Endothelial cell of umbilical vein (primary cell): ENCODE measurements around the gene ANKRD63. TPM values are rescaled to one million over a fixed set of nuclear protein-coding genes. Genes with fewer than 3 reads are reported as not detected.

Experiments used
- BruUV-seq: library from RNA; stranded (reverse); fragments of 400-500 nt; replicated peaks from 2 replicates; lab custom pipeline; 2021; lab: Mats Ljungman, UMichigan
- CTCF ChIA-PET: fragments of 300-600, 350-600 bp; sonication (Branson Sonifier 250); formaldehyde crosslinking; loops from one replicate; lab custom pipeline; 2021; ENCODE audit warnings: antibody characterized with exemption, inconsistent platforms; lab: Charles Lee
- POLR2A ChIA-PET: fragments of 300-600, 350-600 bp; sonication (Branson Sonifier 250); formaldehyde crosslinking; loops from one replicate; lab custom pipeline; 2021; ENCODE audit warnings: antibody characterized with exemption, inconsistent platforms; lab: Charles Lee
- DNase-seq: peaks from one replicate; pipeline ENCODE4 v3.0.0-alpha.2; 2011; ENCODE audit warnings: low read depth, low spot score
- FAIRE-seq: peaks from 2 replicates; lab custom pipeline; 2011; peaks lifted over from hg19 to GRCh38; lab: Jason Lieb, UNC
- H2AFZ ChIP-seq: 2 replicates; pipeline ENCODE4 v1.6.0; 2012; ENCODE audit warnings: low read depth, low read length, control low read depth, inconsistent platforms
- H3K27ac ChIP-seq: 2 replicates; pipeline ENCODE4 v1.5.1; 2011; ENCODE audit warnings: low read depth, mild to moderate bottlenecking, control low read depth, low read length, moderate library complexity; ENCODE audit not compliant: insufficient read depth
- H3K27me3 ChIP-seq, 2 experiments: 2 replicates each; pipeline versions ENCODE4 v1.6.0 to v1.6.1; 2011; ENCODE audit warnings: low read length in 2 of 2, mixed read lengths in 1 of 2; ENCODE audit not compliant: control insufficient read depth in 2 of 2, insufficient read depth in 2 of 2
- H3K36me3 ChIP-seq, 2 experiments: 2 replicates in 1 of 2; 3 replicates in 1 of 2; pipeline ENCODE4 v1.5.1; 2011; ENCODE audit warnings: low read length in 2 of 2, mild to moderate bottlenecking in 1 of 2, moderate library complexity in 1 of 2; ENCODE audit not compliant: control insufficient read depth in 2 of 2, insufficient read depth in 2 of 2; ENCODE audit errors: extremely low read depth in 1 of 2
- H3K4me1 ChIP-seq: 3 replicates; pipeline ENCODE4 v1.5.1; 2011; ENCODE audit warnings: mild to moderate bottlenecking, low read length; ENCODE audit not compliant: control insufficient read depth, insufficient read depth; ENCODE audit errors: extremely low read depth
- H3K4me2 ChIP-seq: 2 replicates; pipeline ENCODE4 v1.6.1; 2011; ENCODE audit warnings: low read length, control low read depth, mixed read lengths; ENCODE audit not compliant: insufficient read depth
- H3K4me3 ChIP-seq, 3 experiments: fragments of 200-600 bp in 1 of 3; sonication (generic), shearing (Covaris generic) in 1 of 3; replicated peaks in 1 of 3; 2 replicates each; pipeline ENCODE4 v1.5.1; 2011 to 2016; ENCODE audit warnings: control low read depth in 3 of 3, low read length in 3 of 3, mild to moderate bottlenecking in 2 of 3, inconsistent platforms in 1 of 3, low read depth in 1 of 3, moderate library complexity in 1 of 3; ENCODE audit not compliant: insufficient read depth in 1 of 3
- H3K79me2 ChIP-seq: 2 replicates; pipeline ENCODE4 v1.6.0; 2012; ENCODE audit warnings: low read length, inconsistent platforms; ENCODE audit not compliant: control insufficient read depth, insufficient read depth
- H3K9ac ChIP-seq: replicated peaks from 2 replicates; pipeline ENCODE3; 2011; ENCODE audit warnings: low read length, control low read depth; ENCODE audit not compliant: insufficient read depth; ENCODE audit errors: extremely low read depth
- H3K9me1 ChIP-seq: replicated peaks from 3 replicates; pipeline ENCODE4 v1.6.0; 2011; ENCODE audit warnings: mild to moderate bottlenecking, low read length; ENCODE audit not compliant: control insufficient read depth, insufficient read depth; ENCODE audit errors: extremely low read depth
- H3K9me3 ChIP-seq: replicated peaks from 2 replicates; pipeline ENCODE4 v1.5.1; 2012; ENCODE audit warnings: low read length, inconsistent platforms; ENCODE audit not compliant: control insufficient read depth, insufficient read depth
- H4K20me1 ChIP-seq: replicated peaks from 2 replicates; pipeline ENCODE3; 2011; ENCODE audit warnings: mild to moderate bottlenecking, low read length; ENCODE audit not compliant: control insufficient read depth, insufficient read depth; ENCODE audit errors: extremely low read depth
- EZH2 ChIP-seq: IDR thresholded peaks from 2 replicates; pipeline ENCODE4 v1.6.1; 2012; ENCODE audit warnings: borderline replicate concordance, low read depth, mild to moderate bottlenecking, moderate library complexity, low read length, inconsistent platforms; ENCODE audit not compliant: severe bottlenecking
- FOS ChIP-seq: IDR thresholded peaks from 2 replicates; pipeline ENCODE4 v1.6.1; 2011; ENCODE audit warnings: mild to moderate bottlenecking, low read length, moderate library complexity, borderline replicate concordance; ENCODE audit not compliant: insufficient read depth
- GATA2 ChIP-seq: IDR thresholded peaks from 2 replicates; pipeline ENCODE4 v1.7.0; 2011; ENCODE audit warnings: low read depth, mild to moderate bottlenecking, moderate library complexity, mixed read lengths, low read length; ENCODE audit not compliant: insufficient read length, insufficient read depth
- JUN ChIP-seq: IDR thresholded peaks from 2 replicates; pipeline ENCODE4 v1.6.1; 2011; ENCODE audit warnings: borderline replicate concordance, low read depth; ENCODE audit not compliant: insufficient read length, insufficient read depth
- MYC ChIP-seq: IDR thresholded peaks from one replicate; pipeline ENCODE4 v1.6.1; 2011; ENCODE audit warnings: mild to moderate bottlenecking, low read depth, low read length
- POLR2A ChIP-seq: IDR thresholded peaks from 2 replicates; pipeline ENCODE4 v1.6.1; 2012; ENCODE audit warnings: low read depth, mild to moderate bottlenecking, control low read depth, low read length
- POLR2AphosphoS5 ChIP-seq: IDR thresholded peaks from 2 replicates; pipeline ENCODE4 v1.6.1; 2012; ENCODE audit warnings: low read depth, mild to moderate bottlenecking, control low read depth, low read length, moderate library complexity; ENCODE audit not compliant: insufficient read depth
- dilution Hi-C: fragments of 300-500 bp; cut with MboI; formaldehyde crosslinking; loops from one replicate; pipeline ENCODE4 v1.15.0; 2019; ENCODE audit warnings: low sequenced_read_pairs; ENCODE audit not compliant: extremely low pct_ligation_motif_present
- intact Hi-C: fragments of 100-400 bp; cut with micrococcal nuclease; formaldehyde crosslinking; loops from one replicate; pipeline ENCODE4 v1.10.0; 2022
- polyA plus RNA-seq, 4 experiments: library from polyadenylated mRNA; depleted of rRNA in 3 of 4; stranded (reverse) in 3 of 4; unstranded in 1 of 4; fragments of >200 nt; gene quantifications; 2 replicates each; pipeline versions ENCODE4 v1.2.1 to v1.2.3, GENCODE V29; 2011 to 2012; ENCODE audit warnings: missing spikeins in 1 of 4
- total RNA-seq: library from RNA; stranded (reverse); gene quantifications from 2 replicates; pipeline ENCODE4 v1.2.3, GENCODE V29; 2021
- TF ChIP-seq, protein P1 (sequence below): IDR thresholded peaks from 2 replicates; pipeline ENCODE4 v1.6.1; 2011; ENCODE audit not compliant: insufficient read depth, insufficient read length
- TF ChIP-seq, protein P2 (sequence below), 2 donors: IDR thresholded peaks; 1 replicate in 1 of 2; 2 replicates in 1 of 2; pipeline ENCODE4 v1.5.1; 2011; ENCODE audit warnings: low read length in 2 of 2, mild to moderate bottlenecking in 2 of 2, moderate library complexity in 2 of 2, control low read depth in 1 of 2, inconsistent platforms in 1 of 2, low read depth in 1 of 2; ENCODE audit not compliant: insufficient read depth in 1 of 2; ENCODE audit errors: extremely low read depth in 1 of 2

ANKRD63 gene
- total and polyA plus RNA-seq, 2 donors (not counting 3 experiments of a cell fraction or from before 2014, with no cell fraction given), result not detected

- H3K9ac ChIP-seq, result no peak overlapping the region
- H3K9me1 ChIP-seq, result no peaks in the 10 kb centered on the region
- H3K9me3 ChIP-seq, result no peaks in the 10 kb centered on the region
- no TSS peak for BruUV-seq
- FAIRE-seq, result no peak
- no peak for DNase-seq
- no peaks in the 10 kb centered on the region for H4K20me1 ChIP-seq
- H3K79me2 ChIP-seq, result no peaks in the 10 kb centered on the region
- no peaks in the 10 kb centered on the region for H3K36me3 ChIP-seq
- peaks cover 9 to 11% of the 10 kb centered on the region in 2 experiments for H3K27me3 ChIP-seq
- intact Hi-C loops (no loop called here), dilution Hi-C loops (no loop called here)
- POLR2A ChIA-PET, result no interaction called here
- H3K4me1 ChIP-seq, result no peaks in the 10 kb centered on the region
- CTCF ChIA-PET, result interaction anchor here (1.1 to 3.9 kb wide), 4 partner anchors 9 to 25 kb away, joined by 3 to 32 read pairs (median 15); no protein-coding TSS in a partner anchor
- H2AFZ ChIP-seq, result no peak overlapping the region
- H3K4me2 ChIP-seq, result no peak overlapping the region
- no peak overlapping the region for H3K4me3 ChIP-seq
- no peak overlapping the region for H3K27ac ChIP-seq
- TF ChIP-seq MYC, result no peak
- TF ChIP-seq, protein P1, sequence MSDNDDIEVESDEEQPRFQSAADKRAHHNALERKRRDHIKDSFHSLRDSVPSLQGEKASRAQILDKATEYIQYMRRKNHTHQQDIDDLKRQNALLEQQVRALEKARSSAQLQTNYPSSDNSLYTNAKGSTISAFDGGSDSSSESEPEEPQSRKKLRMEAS, result no peak
- no peak for TF ChIP-seq JUN
- no peak for TF ChIP-seq GATA2
- TF ChIP-seq, protein P2, sequence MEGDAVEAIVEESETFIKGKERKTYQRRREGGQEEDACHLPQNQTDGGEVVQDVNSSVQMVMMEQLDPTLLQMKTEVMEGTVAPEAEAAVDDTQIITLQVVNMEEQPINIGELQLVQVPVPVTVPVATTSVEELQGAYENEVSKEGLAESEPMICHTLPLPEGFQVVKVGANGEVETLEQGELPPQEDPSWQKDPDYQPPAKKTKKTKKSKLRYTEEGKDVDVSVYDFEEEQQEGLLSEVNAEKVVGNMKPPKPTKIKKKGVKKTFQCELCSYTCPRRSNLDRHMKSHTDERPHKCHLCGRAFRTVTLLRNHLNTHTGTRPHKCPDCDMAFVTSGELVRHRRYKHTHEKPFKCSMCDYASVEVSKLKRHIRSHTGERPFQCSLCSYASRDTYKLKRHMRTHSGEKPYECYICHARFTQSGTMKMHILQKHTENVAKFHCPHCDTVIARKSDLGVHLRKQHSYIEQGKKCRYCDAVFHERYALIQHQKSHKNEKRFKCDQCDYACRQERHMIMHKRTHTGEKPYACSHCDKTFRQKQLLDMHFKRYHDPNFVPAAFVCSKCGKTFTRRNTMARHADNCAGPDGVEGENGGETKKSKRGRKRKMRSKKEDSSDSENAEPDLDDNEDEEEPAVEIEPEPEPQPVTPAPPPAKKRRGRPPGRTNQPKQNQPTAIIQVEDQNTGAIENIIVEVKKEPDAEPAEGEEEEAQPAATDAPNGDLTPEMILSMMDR (IDR thresholded peaks at IDR 0.05; ENCODE audit: extremely low read depth in 1 of 2, insufficient read depth in 1 of 2, low read depth in 1 of 2, low read length in 2 of 2), result no peak
- no peak for TF ChIP-seq POLR2AphosphoS5
- no peak for TF ChIP-seq EZH2
- TF ChIP-seq POLR2A, result no peak
- no peak for TF ChIP-seq FOS
Measured at GRCh38 chr15:40300367-40300766, 17.5 kb upstream of the ANKRD63 start.
